Endothelial cell of hepatic sinusoid (primary cell): ENCODE measurements around the gene AIMP2.
"Not testable (repeated sequence)": the region's sequence is repeated elsewhere in the genome, so short reads cannot be mapped to it uniquely, and the experiment has no call there.

Experiments used
- in situ Hi-C: cut with HindIII; loops from 2 replicates; pipeline ENCODE4 v1.10.0; 2017; ENCODE audit warnings: low sequenced_read_pairs

Gene AIMP2

GRCh38 chr7:6026011-6026819 lies 17.1 kb downstream of the AIMP2 start:
- in situ Hi-C loops = no loop called here

- in situ Hi-C loops = no loop called here
Measured at GRCh38 chr7:6026820-6027311, 17.8 kb downstream of the AIMP2 start.

GRCh38 chr7:6027806-6028365 lies 18.8 kb downstream of the AIMP2 start:
- in situ Hi-C loops = no loop called here

- in situ Hi-C loops = no loop called here
Measured at GRCh38 chr7:6028563-6028962, 19.5 kb downstream of the AIMP2 start.

- in situ Hi-C loops = loop anchor here (10.0 kb wide), 1 partner anchor 354 kb away; no protein-coding TSS in a partner anchor
Measured at GRCh38 chr7:6030988-6031387, 21.9 kb downstream of the AIMP2 start, which contains the start of gene ANKRD61. ANKRD61 (plus strand) TSS chr7:6031376; CDS start chr7:6031376, 0 bp downstream.

- in situ Hi-C loops = loop anchor here (10.0 kb wide), 1 partner anchor 353 kb away; no protein-coding TSS in a partner anchor
Measured at GRCh38 chr7:6031567-6031966, 22.5 kb downstream of the AIMP2 start.

- in situ Hi-C loops = loop anchor here (10.0 kb wide), 1 partner anchor 353 kb away; no protein-coding TSS in a partner anchor
Measured at GRCh38 chr7:6032167-6032566, 23.1 kb downstream of the AIMP2 start.

- in situ Hi-C loops = loop anchor here (10.0 kb wide), 1 partner anchor 352 kb away; no protein-coding TSS in a partner anchor
Measured at GRCh38 chr7:6032641-6033040, 23.6 kb downstream of the AIMP2 start.

GRCh38 chr7:6035165-6035564 lies 26.1 kb downstream of the AIMP2 start:
- in situ Hi-C loops = loop anchor here (10.0 kb wide), 1 partner anchor 350 kb away; no protein-coding TSS in a partner anchor

- in situ Hi-C loops = loop anchor here (10.0 kb wide), 1 partner anchor 349 kb away; no protein-coding TSS in a partner anchor
Measured at GRCh38 chr7:6035686-6036085, 26.6 kb downstream of the AIMP2 start.

- in situ Hi-C loops = no loop called here
Measured at GRCh38 chr7:6049780-6050179, 40.7 kb downstream of the AIMP2 start.

GRCh38 chr7:6051185-6051584 lies 42.1 kb downstream of the AIMP2 start:
- in situ Hi-C loops = not testable (repeated sequence)

- in situ Hi-C loops = no loop called here
Measured at GRCh38 chr7:6056616-6057015, 47.5 kb downstream of the AIMP2 start.

GRCh38 chr7:6057316-6058129 lies 48.5 kb downstream of the AIMP2 start:
- in situ Hi-C loops = no loop called here

- in situ Hi-C loops = not testable (repeated sequence)
Measured at GRCh38 chr7:6059941-6060340, 50.9 kb downstream of the AIMP2 start.

- in situ Hi-C loops = no loop called here
Measured at GRCh38 chr7:6071406-6071805, 62.3 kb downstream of the AIMP2 start.
